ENCODE data around the gene VPS52.
"Not testable (repeated sequence)": the region's sequence is repeated elsewhere in the genome, so short reads cannot be mapped to it uniquely, and the experiment has no call there.

Gene VPS52

GRCh38 chr6:33296797-33297405 lies 25.2 kb upstream of the VPS52 start:
- H3K9ac ChIP-seq (ENCODE audit: low read depth, low read length) = peak overlapping the region; percentile 72; the same call in 1 of the 2 replicates
- H3K4me1 ChIP-seq (ENCODE audit: insufficient read depth, low read length) = no peaks in the 10 kb centered on the region
- H3K36me3 ChIP-seq (ENCODE audit: insufficient read depth, low read length) = no peaks in the 10 kb centered on the region
- no peaks in the 10 kb centered on the region for H3K9me3 ChIP-seq (ENCODE audit: control insufficient read depth, insufficient read depth, low read length)

GRCh38 chr6:33295621-33296369 lies 24.1 kb upstream of the VPS52 start:
- no peaks in the 10 kb centered on the region for H3K4me1 ChIP-seq (ENCODE audit: insufficient read depth, low read length)
- no peak overlapping the region for H3K9ac ChIP-seq (ENCODE audit: low read depth, low read length)
- H3K36me3 ChIP-seq (ENCODE audit: insufficient read depth, low read length) = no peaks in the 10 kb centered on the region
- H3K9me3 ChIP-seq (ENCODE audit: control insufficient read depth, insufficient read depth, low read length) = no peaks in the 10 kb centered on the region

GRCh38 chr6:33294086-33294823 lies 22.6 kb upstream of the VPS52 start:
- no peaks in the 10 kb centered on the region for H3K9me3 ChIP-seq (ENCODE audit: control insufficient read depth, insufficient read depth, low read length)
- H3K4me1 ChIP-seq (ENCODE audit: insufficient read depth, low read length) = no peaks in the 10 kb centered on the region
- H3K36me3 ChIP-seq (ENCODE audit: insufficient read depth, low read length) = no peaks in the 10 kb centered on the region
- no peak overlapping the region for H3K9ac ChIP-seq (ENCODE audit: low read depth, low read length)

- H3K9ac ChIP-seq (ENCODE audit: low read depth, low read length) = no peak overlapping the region
- H3K36me3 ChIP-seq (ENCODE audit: insufficient read depth, low read length) = no peaks in the 10 kb centered on the region
- no peaks in the 10 kb centered on the region for H3K9me3 ChIP-seq (ENCODE audit: control insufficient read depth, insufficient read depth, low read length)
Measured at GRCh38 chr6:33292996-33293682, 21.5 kb upstream of the VPS52 start.

GRCh38 chr6:33290459-33290858 lies 18.8 kb upstream of the VPS52 start:
- Histone ChIP-seq H3K9ac (ENCODE audit: low read depth, low read length) (peak overlapping the region; percentile 75; the same call in 1 of the 2 replicates), H3K4me1 (ENCODE audit: insufficient read depth, low read length) (no peaks in the 10 kb centered on the region), H3K9me3 (ENCODE audit: control insufficient read depth, insufficient read depth, low read length) (no peaks in the 10 kb centered on the region), H3K36me3 (ENCODE audit: insufficient read depth, low read length) (peaks cover 7% of the 10 kb centered on the region; the same call in 1 of the 2 replicates)

More at GRCh38 chr6:33292996-33293682, 21.5 kb upstream of the VPS52 start:
- H3K4me1 ChIP-seq (ENCODE audit: insufficient read depth, low read length) = no peaks in the 10 kb centered on the region

GRCh38 chr6:33289784-33290315 lies 18.2 kb upstream of the VPS52 start:
- peak overlapping the region; percentile 75 for H3K9ac ChIP-seq (ENCODE audit: low read depth, low read length)
- H3K4me1 ChIP-seq (ENCODE audit: insufficient read depth, low read length) = no peaks in the 10 kb centered on the region
- no peaks in the 10 kb centered on the region for H3K9me3 ChIP-seq (ENCODE audit: control insufficient read depth, insufficient read depth, low read length)
- H3K36me3 ChIP-seq (ENCODE audit: insufficient read depth, low read length) = peaks cover 7% of the 10 kb centered on the region; the same call in 1 of the 2 replicates

- H3K4me1 ChIP-seq (ENCODE audit: insufficient read depth, low read length) = no peaks in the 10 kb centered on the region
- peak within 1 kb of the TSS; percentile 75 for H3K9ac ChIP-seq (ENCODE audit: low read depth, low read length)
- H3K9me3 ChIP-seq (ENCODE audit: control insufficient read depth, insufficient read depth, low read length) = no peaks in the 10 kb centered on the region
- H3K36me3 ChIP-seq (ENCODE audit: insufficient read depth, low read length) = peaks cover 7% of the 10 kb centered on the region; the same call in 1 of the 2 replicates
Measured at GRCh38 chr6:33288921-33289783, 17.5 kb upstream of the VPS52 start, which contains the start of the genes PFDN6 and WDR46. TSS of gene PFDN6 (plus strand) at chr6:33289601. CDS start at chr6:33289857, 256 bp downstream. TSS of gene WDR46 (minus strand) at chr6:33289239. CDS start at chr6:33289170, 69 bp downstream.

- Histone ChIP-seq H3K9ac (ENCODE audit: low read depth, low read length) (peak overlapping the region; percentile 75), H3K9me3 (ENCODE audit: control insufficient read depth, insufficient read depth, low read length) (no peaks in the 10 kb centered on the region), H3K36me3 (ENCODE audit: insufficient read depth, low read length) (peaks cover 7% of the 10 kb centered on the region; the same call in 1 of the 2 replicates), H3K4me1 (ENCODE audit: insufficient read depth, low read length) (no peaks in the 10 kb centered on the region)
Measured at GRCh38 chr6:33288141-33288920, 16.7 kb upstream of the VPS52 start.

GRCh38 chr6:33286946-33287914 lies 15.6 kb upstream of the VPS52 start:
- Histone ChIP-seq H3K4me1 (ENCODE audit: insufficient read depth, low read length) (no peaks in the 10 kb centered on the region), H3K9ac (ENCODE audit: low read depth, low read length) (no peak overlapping the region), H3K9me3 (ENCODE audit: control insufficient read depth, insufficient read depth, low read length) (no peaks in the 10 kb centered on the region), H3K36me3 (ENCODE audit: insufficient read depth, low read length) (peaks cover 7% of the 10 kb centered on the region; the same call in 1 of the 2 replicates)

- H3K4me1 ChIP-seq (ENCODE audit: insufficient read depth, low read length); H3K36me3 ChIP-seq (ENCODE audit: insufficient read depth, low read length); H3K9ac ChIP-seq (ENCODE audit: low read depth, low read length); H3K9me3 ChIP-seq (ENCODE audit: control insufficient read depth, insufficient read depth, low read length): not testable (repeated sequence)
Measured at GRCh38 chr6:33285214-33285613, 13.5 kb upstream of the VPS52 start.

- Histone ChIP-seq H3K4me1 (ENCODE audit: insufficient read depth, low read length) (peaks cover 4% of the 10 kb centered on the region; the same call in 1 of the 2 replicates), H3K36me3 (ENCODE audit: insufficient read depth, low read length) (peaks cover 12% of the 10 kb centered on the region; the same call in 1 of the 2 replicates), H3K9me3 (ENCODE audit: control insufficient read depth, insufficient read depth, low read length) (no peaks in the 10 kb centered on the region), H3K9ac (ENCODE audit: low read depth, low read length) (no peak overlapping the region)
Measured at GRCh38 chr6:33280539-33280938, 8.9 kb upstream of the VPS52 start.

Data from ES-I3 (cell line).